B cell (primary cell): ENCODE measurements around the gene KLK4. TPM values are rescaled to one million over a fixed set of nuclear protein-coding genes. Genes with fewer than 3 reads are reported as not detected.

Experiments used
- ATAC-seq: fragments of 200-7000 bp; cut with Tn5 transposase; one replicate; pipeline ENCODE4 v1.10.0; 2021; ENCODE audit warnings: low read depth, mild to moderate bottlenecking, moderate number of reproducible peaks, moderate library complexity
- CTCF ChIA-PET: fragments of 350-600 bp; sonication (Branson Sonifier 250); formaldehyde crosslinking; loops from one replicate; lab custom pipeline; 2021; ENCODE audit warnings: antibody characterized with exemption, inconsistent platforms; lab: Charles Lee
- POLR2A ChIA-PET: fragments of 350-600 bp; sonication (Branson Sonifier 250); formaldehyde crosslinking; loops from one replicate; lab custom pipeline; 2021; ENCODE audit warnings: antibody characterized with exemption; lab: Charles Lee
- DNase-seq: peaks from one replicate; pipeline ENCODE4 v3.0.0; 2013
- H2AFZ ChIP-seq: 2 replicates; pipeline ENCODE4 v1.6.1; 2012; ENCODE audit warnings: mild to moderate bottlenecking, low read depth, low read length; ENCODE audit not compliant: insufficient read depth, poor library complexity, severe bottlenecking
- H3K27ac ChIP-seq, 2 donors: 1 replicate in 1 of 2; 2 replicates in 1 of 2; pipeline ENCODE4 v1.5.1; 2012 to 2013; ENCODE audit warnings: low read length in 2 of 2, mild to moderate bottlenecking in 2 of 2, moderate library complexity in 1 of 2
- H3K27me3 ChIP-seq, 4 experiments: fragments of 200-600 bp in 1 of 4; sonication (generic) in 1 of 4; replicated peaks in 1 of 4; 1 replicate in 2 of 4; 2 replicates in 2 of 4; pipeline versions ENCODE4 v1.6.1 to v1.7.0; 2013 to 2016; ENCODE audit warnings: low read length in 3 of 4, mild to moderate bottlenecking in 2 of 4, mixed read lengths in 1 of 4, moderate library complexity in 1 of 4; ENCODE audit not compliant: insufficient read depth in 4 of 4, control insufficient read depth in 3 of 4; ENCODE audit errors: control extremely low read depth in 1 of 4
- H3K36me3 ChIP-seq, 2 experiments: replicated peaks in 1 of 2; 1 replicate in 1 of 2; 2 replicates in 1 of 2; pipeline versions ENCODE4 v1.6.1 to v1.7.1; 2013; ENCODE audit warnings: low read length in 1 of 2; ENCODE audit not compliant: insufficient read depth in 2 of 2, control insufficient read depth in 1 of 2; ENCODE audit errors: control extremely low read depth in 1 of 2, extremely low read depth in 1 of 2
- H3K4me1 ChIP-seq, 2 donors: fragments of 200-600 bp in 1 of 2; sonication (generic) in 1 of 2; 1 replicate in 1 of 2; 2 replicates in 1 of 2; pipeline versions ENCODE4 v1.5.1 to v1.6.1; 2013 to 2017; ENCODE audit warnings: low read length in 2 of 2; ENCODE audit not compliant: control insufficient read depth in 2 of 2, insufficient read depth in 2 of 2
- H3K4me2 ChIP-seq: replicated peaks from 2 replicates; pipeline ENCODE3; 2012; ENCODE audit warnings: mild to moderate bottlenecking, low read depth, low read length; ENCODE audit not compliant: poor library complexity, severe bottlenecking
- H3K4me3 ChIP-seq, 5 experiments: fragments of 200-600 bp in 1 of 5; sonication (generic) in 1 of 5; 1 replicate in 3 of 5; 2 replicates in 2 of 5; pipeline versions ENCODE4 v1.5.1 to v1.7.0; 2011 to 2016; ENCODE audit warnings: low read length in 4 of 5, mild to moderate bottlenecking in 4 of 5, low read depth in 2 of 5, control low read depth in 1 of 5, moderate library complexity in 1 of 5; ENCODE audit not compliant: insufficient read depth in 1 of 5; ENCODE audit errors: control extremely low read depth in 1 of 5, extremely low read depth in 1 of 5
- H3K79me2 ChIP-seq: fragments of 200-600 bp; sonication (generic); one replicate; pipeline ENCODE4 v1.6.0; 2016; ENCODE audit warnings: low read length; ENCODE audit not compliant: control insufficient read depth, insufficient read depth
- H3K9ac ChIP-seq: fragments of 200-600 bp; sonication (generic); 2 replicates; pipeline ENCODE4 v1.6.1; 2017; ENCODE audit warnings: mild to moderate bottlenecking, low read length, moderate library complexity
- H3K9me3 ChIP-seq, 3 donors: one replicate each; pipeline versions ENCODE4 v1.6.1 to v1.7.1; 2013; ENCODE audit warnings: low read length in 2 of 3; ENCODE audit not compliant: control insufficient read depth in 2 of 3, insufficient read depth in 1 of 3; ENCODE audit errors: control extremely low read depth in 1 of 3
- H4K20me1 ChIP-seq: 2 replicates; pipeline ENCODE4 v1.6.0; 2012; ENCODE audit warnings: mild to moderate bottlenecking, low read length; ENCODE audit not compliant: insufficient read depth, control insufficient read depth, poor library complexity, severe bottlenecking
- H3K27ac Mint-ChIP-seq: one replicate; pipeline ENCODE4 v1.8.0; 2021; ENCODE audit warnings: mixed read lengths
- H3K27me3 Mint-ChIP-seq: one replicate; pipeline ENCODE4 v1.8.0; 2021; ENCODE audit warnings: mixed read lengths
- H3K4me1 Mint-ChIP-seq: one replicate; pipeline ENCODE4 v1.8.0; 2021; ENCODE audit warnings: mixed read lengths
- H3K4me3 Mint-ChIP-seq: one replicate; pipeline ENCODE4 v1.8.0; 2021; ENCODE audit warnings: mixed read lengths
- H3K9me3 Mint-ChIP-seq: one replicate; pipeline ENCODE4 v1.8.0; 2022; ENCODE audit warnings: mixed read lengths; ENCODE audit not compliant: insufficient read depth
- EZH2 ChIP-seq: IDR thresholded peaks from 2 replicates; pipeline ENCODE4 v1.6.1; 2012; ENCODE audit warnings: borderline replicate concordance, low read depth, mild to moderate bottlenecking, moderate library complexity, low read length; ENCODE audit not compliant: insufficient read depth, poor library complexity, severe bottlenecking
- WGBS: methylation state at CpG from one replicate; pipeline ENCODE4 v1.1.5; 2013; ENCODE audit warnings: missing lambda C conversion rate; ENCODE audit not compliant: insufficient coverage; 5-methylcytosine and 5-hydroxymethylcytosine counted together
- intact Hi-C: fragments of 100-400 bp; cut with micrococcal nuclease; formaldehyde crosslinking; loops from one replicate; pipeline ENCODE4 v1.10.0; 2022
- polyA plus RNA-seq: library from polyadenylated mRNA; depleted of rRNA; stranded (reverse); fragments of >200 nt; gene quantifications from 2 replicates; pipeline ENCODE4 v1.2.3, GENCODE V29; 2012
- total RNA-seq, 2 donors: library from RNA; stranded (reverse); fragments of 120-200 nt in 1 of 2; gene quantifications; 1 replicate in 1 of 2; 2 replicates in 1 of 2; pipeline versions ENCODE4 v1.2.3 to v1.2.4, GENCODE V29; 2013 to 2022
- TF ChIP-seq, protein P1 (sequence below): fragments of 200-600 bp; IDR thresholded peaks from one replicate; pipeline ENCODE4 v1.8.0; 2022; ENCODE audit warnings: antibody characterized with exemption, mild to moderate bottlenecking

The KLK4 gene
- total and polyA plus RNA-seq, 2 donors (not counting 1 experiment from before 2014, with no cell fraction given), result 0.45 to 0.52 TPM

DNA sequence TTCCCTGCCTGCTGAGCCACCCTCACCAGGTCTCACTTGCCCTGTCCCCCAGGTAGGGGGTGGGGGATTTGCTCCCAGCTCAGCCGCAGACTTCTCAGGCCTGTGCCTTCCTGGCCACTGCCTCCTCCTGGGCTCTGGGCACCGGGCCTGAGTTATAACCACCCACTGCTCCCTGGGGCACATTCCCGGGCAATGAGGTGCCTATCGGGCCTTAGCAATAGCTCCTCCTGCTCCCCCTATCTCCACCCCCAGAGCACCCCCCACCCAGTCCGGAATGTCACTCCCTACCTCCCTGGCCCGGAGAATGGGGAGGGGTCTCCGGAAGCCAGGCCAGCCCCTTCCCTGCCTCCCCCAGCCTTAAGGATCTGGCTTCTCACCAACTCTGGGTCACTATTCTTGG is 41.7 kb upstream of the KLK4 start, which contains the start of gene KLK5:
Gene KLK5 (minus strand): TSS at position 129 of the 400 bp plus-strand sequence. CDS start 381 bp downstream, outside the sequence.
- 37% methylated on average over 6 of the region's 7 CpGs for WGBS
- ATAC-seq (no peak), DNase-seq (no peak)
- H4K20me1 ChIP-seq, result no peaks in the 10 kb centered on the region
- H3K27ac ChIP-seq, result no peak within 1 kb of the TSS
- H2AFZ ChIP-seq, result no peak within 1 kb of the TSS
- H3K9me3 ChIP-seq, result peaks cover 0 to 15% (median 0%) of the 10 kb centered on the region in 3 donors
- peaks cover 38% of the 10 kb centered on the region for H3K27me3 Mint-ChIP-seq
- TF ChIP-seq, protein P1, sequence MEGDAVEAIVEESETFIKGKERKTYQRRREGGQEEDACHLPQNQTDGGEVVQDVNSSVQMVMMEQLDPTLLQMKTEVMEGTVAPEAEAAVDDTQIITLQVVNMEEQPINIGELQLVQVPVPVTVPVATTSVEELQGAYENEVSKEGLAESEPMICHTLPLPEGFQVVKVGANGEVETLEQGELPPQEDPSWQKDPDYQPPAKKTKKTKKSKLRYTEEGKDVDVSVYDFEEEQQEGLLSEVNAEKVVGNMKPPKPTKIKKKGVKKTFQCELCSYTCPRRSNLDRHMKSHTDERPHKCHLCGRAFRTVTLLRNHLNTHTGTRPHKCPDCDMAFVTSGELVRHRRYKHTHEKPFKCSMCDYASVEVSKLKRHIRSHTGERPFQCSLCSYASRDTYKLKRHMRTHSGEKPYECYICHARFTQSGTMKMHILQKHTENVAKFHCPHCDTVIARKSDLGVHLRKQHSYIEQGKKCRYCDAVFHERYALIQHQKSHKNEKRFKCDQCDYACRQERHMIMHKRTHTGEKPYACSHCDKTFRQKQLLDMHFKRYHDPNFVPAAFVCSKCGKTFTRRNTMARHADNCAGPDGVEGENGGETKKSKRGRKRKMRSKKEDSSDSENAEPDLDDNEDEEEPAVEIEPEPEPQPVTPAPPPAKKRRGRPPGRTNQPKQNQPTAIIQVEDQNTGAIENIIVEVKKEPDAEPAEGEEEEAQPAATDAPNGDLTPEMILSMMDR, result no peak
- no peak for TF ChIP-seq EZH2
- no peaks in the 10 kb centered on the region for H3K4me1 Mint-ChIP-seq
- no peak within 1 kb of the TSS for H3K4me3 Mint-ChIP-seq
- no peak within 1 kb of the TSS for H3K27ac Mint-ChIP-seq
- no peak within 1 kb of the TSS for H3K4me2 ChIP-seq
- H3K36me3 ChIP-seq, result no peaks in the 10 kb centered on the region
- intact Hi-C loops, result no loop called here
- no peaks in the 10 kb centered on the region for H3K79me2 ChIP-seq
- no peaks in the 10 kb centered on the region for H3K9me3 Mint-ChIP-seq
- no peaks in the 10 kb centered on the region for H3K4me1 ChIP-seq
- no peak within 1 kb of the TSS for H3K4me3 ChIP-seq
- no peak within 1 kb of the TSS for H3K9ac ChIP-seq
- peaks cover 0 to 2% (median 0%) of the 10 kb centered on the region in 4 experiments for H3K27me3 ChIP-seq
- POLR2A ChIA-PET, result no interaction called here
- CTCF ChIA-PET, result no interaction called here

DNA sequence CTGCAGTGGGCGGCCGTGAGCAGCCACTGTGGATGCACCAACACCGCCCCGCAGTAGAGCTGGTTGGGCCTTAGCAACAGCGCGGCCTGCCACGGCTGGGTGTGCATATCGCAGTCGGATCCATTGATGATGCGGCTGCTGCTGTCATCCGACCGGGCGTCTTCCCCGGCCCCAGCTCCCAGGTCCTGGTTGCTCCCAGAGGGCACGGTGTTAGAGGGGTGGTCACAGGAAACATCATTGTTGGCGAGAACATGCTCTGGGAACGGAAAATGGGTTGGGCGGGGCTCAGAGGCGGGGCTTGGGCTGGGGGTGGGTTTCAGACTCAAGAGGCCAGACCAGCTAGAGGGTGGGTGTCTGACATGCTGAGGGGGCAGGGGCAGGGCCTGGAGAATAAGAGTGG is 38.7 kb upstream of the KLK4 start:
- H3K27me3 ChIP-seq, result no peaks in the 10 kb centered on the region
- ChIA-PET CTCF (no interaction called here), POLR2A (no interaction called here)
- H3K36me3 ChIP-seq, result no peaks in the 10 kb centered on the region
- H4K20me1 ChIP-seq, result no peaks in the 10 kb centered on the region
- H3K27ac ChIP-seq, result no peak overlapping the region
- no peak overlapping the region for H3K4me3 ChIP-seq
- DNase-seq (no peak), ATAC-seq (no peak)
- H3K4me2 ChIP-seq, result no peak overlapping the region
- H3K4me1 ChIP-seq, result no peaks in the 10 kb centered on the region
- no peak for TF ChIP-seq EZH2
- TF ChIP-seq, protein P1, result no peak
- no peaks in the 10 kb centered on the region for H3K79me2 ChIP-seq
- Mint-ChIP-seq H3K4me3 (no peak overlapping the region), H3K4me1 (no peaks in the 10 kb centered on the region), H3K27ac (no peak overlapping the region), H3K9me3 (no peaks in the 10 kb centered on the region), H3K27me3 (peaks cover 37% of the 10 kb centered on the region)
- H2AFZ ChIP-seq, result no peak overlapping the region
- intact Hi-C loops, result no loop called here
- 57% methylated on average over 19 of the region's 19 CpGs for WGBS
- H3K9me3 ChIP-seq, result peaks cover 0 to 15% (median 0%) of the 10 kb centered on the region in 3 donors
- H3K9ac ChIP-seq, result no peak overlapping the region
